ENCODE measurements around the gene LOX. TPM values are rescaled to one million over a fixed set of nuclear protein-coding genes. Genes with fewer than 3 reads are reported as not detected.
A peak's percentile ranks its signal among the peaks of the same experiment; 100 is the strongest.

LOX gene
- total and polyA plus RNA-seq, 9 of the 15 experiments (the other 6 are each of a cell fraction or from before 2014, with no cell fraction given), result 0.06 to 0.09 TPM; not detected in 7

GRCh38 chr5:122076050-122076461 lies 2.0 kb downstream of the LOX start:
- Histone ChIP-seq H3K9ac (ENCODE audit: insufficient read depth in 1 of 2, low read depth in 2 of 2, low read length in 2 of 2) (no peak overlapping the region), H3K27me3 (ENCODE audit: control insufficient read depth in 2 of 2, insufficient read depth in 2 of 2, low read length in 2 of 2) (no peaks in the 10 kb centered on the region), H3K36me3 (ENCODE audit: control insufficient read depth, insufficient read depth, low read length) (no peaks in the 10 kb centered on the region), H3K9me3 (replicated peaks; ENCODE audit: control insufficient read depth, insufficient read depth, low read depth, low read length) (no peaks in the 10 kb centered on the region), H3K79me2 (ENCODE audit: control insufficient read depth, insufficient read depth, low read length) (no peaks in the 10 kb centered on the region), H3K4me3 (no peak overlapping the region), H2AFZ (ENCODE audit: low read depth, low read length) (no peak overlapping the region), H3K4me1 (replicated peaks in 1 of 2; ENCODE audit: control insufficient read depth in 2 of 2, insufficient read depth in 2 of 2, low read length in 2 of 2) (no peaks in the 10 kb centered on the region), H3K27ac (ENCODE audit: extremely low read depth, low read depth, low read length) (no peak overlapping the region), H4K20me1 (replicated peaks; ENCODE audit: control insufficient read depth, insufficient read depth, low read length) (no peaks in the 10 kb centered on the region), H3K4me2 (ENCODE audit: insufficient read depth, low read length) (no peak overlapping the region), H3K9me1 (ENCODE audit: control insufficient read depth, insufficient read depth, low read length) (no peaks in the 10 kb centered on the region)
- no TSS peak for BruUV-seq (replicated peaks)
- 11% methylated on average over 2 of the region's 2 CpGs for WGBS (ENCODE audit: insufficient coverage, low coverage, missing lambda C conversion rate)
- DNase-seq (ENCODE audit: extremely low read depth in 1 of 4, low spot score in 3 of 4), result no peak
- ChIA-PET CTCF (ENCODE audit: low intra/inter-chr PET ratio) (no interaction called here), POLR2A (no interaction called here)
- in situ Hi-C loops (cut with MboI), result no loop called here
- intact Hi-C loops (cut with micrococcal nuclease), result no loop called here
- TF ChIP-seq ZNF583 (CRISPR knock-in tag; IDR thresholded peaks at IDR 0.05), result no peak
- no peak for TF ChIP-seq HNRNPL (IDR thresholded peaks at IDR 0.05; ENCODE audit: low read depth, low read length)
- TF ChIP-seq GATAD2A (IDR thresholded peaks at IDR 0.05), result no peak
- no peak for TF ChIP-seq TCFL5 (CRISPR knock-in tag; conservative IDR thresholded peaks at IDR 0.05)
- TF ChIP-seq NFXL1 (CRISPR knock-in tag; IDR thresholded peaks at IDR 0.05), result no peak
- no peak for TF ChIP-seq BRD9 (IDR thresholded peaks at IDR 0.05; ENCODE audit: low read depth, partially characterized antibody)
- TF ChIP-seq ERF (CRISPR knock-in tag; IDR thresholded peaks at IDR 0.05), result no peak
- no peak for FAIRE-seq
- no peak for ATAC-seq

DNA sequence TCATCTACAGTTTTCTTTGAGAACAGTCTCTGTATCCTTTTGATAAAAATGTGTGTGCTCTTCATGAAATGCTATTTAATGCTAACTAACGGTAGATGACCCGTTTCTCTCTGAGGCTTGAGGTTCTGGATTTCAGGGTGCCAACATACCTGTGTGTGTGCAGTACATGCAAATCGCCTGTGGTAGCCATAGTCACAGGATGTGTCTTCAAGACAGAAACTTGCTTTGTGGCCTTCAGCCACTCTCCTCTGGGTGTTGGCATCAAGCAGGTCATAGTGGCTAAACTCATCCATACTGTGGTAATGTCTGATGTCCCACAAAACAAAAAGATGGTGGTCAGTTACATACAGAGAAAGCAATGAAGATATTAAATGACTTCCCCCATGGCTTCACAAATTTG lies 4.2 kb downstream of the LOX start:
- Histone ChIP-seq H3K4me2 (ENCODE audit: insufficient read depth, low read length) (no peak overlapping the region), H3K9ac (ENCODE audit: insufficient read depth in 1 of 2, low read depth in 2 of 2, low read length in 2 of 2) (no peak overlapping the region), H3K36me3 (ENCODE audit: control insufficient read depth, insufficient read depth, low read length) (no peaks in the 10 kb centered on the region), H3K4me3 (no peak overlapping the region), H3K27me3 (ENCODE audit: control insufficient read depth in 2 of 2, insufficient read depth in 2 of 2, low read length in 2 of 2) (no peaks in the 10 kb centered on the region), H4K20me1 (replicated peaks; ENCODE audit: control insufficient read depth, insufficient read depth, low read length) (no peaks in the 10 kb centered on the region), H3K27ac (ENCODE audit: extremely low read depth, low read depth, low read length) (no peak overlapping the region), H3K79me2 (ENCODE audit: control insufficient read depth, insufficient read depth, low read length) (no peaks in the 10 kb centered on the region), H3K4me1 (replicated peaks in 1 of 2; ENCODE audit: control insufficient read depth in 2 of 2, insufficient read depth in 2 of 2, low read length in 2 of 2) (no peaks in the 10 kb centered on the region), H3K9me1 (ENCODE audit: control insufficient read depth, insufficient read depth, low read length) (no peaks in the 10 kb centered on the region), H2AFZ (ENCODE audit: low read depth, low read length) (no peak overlapping the region), H3K9me3 (replicated peaks; ENCODE audit: control insufficient read depth, insufficient read depth, low read depth, low read length) (no peaks in the 10 kb centered on the region)
- intact Hi-C loops (cut with micrococcal nuclease) (no loop called here), in situ Hi-C loops (cut with MboI) (no loop called here)
- WGBS (ENCODE audit: insufficient coverage, low coverage, missing lambda C conversion rate), result 0% methylated on average over 3 of the region's 3 CpGs
- POLR2A ChIA-PET, result no interaction called here
- TF ChIP-seq ZNF253 (CRISPR knock-in tag; conservative IDR thresholded peaks at IDR 0.05), result no peak
- no peak for TF ChIP-seq KLF13 (tag; IDR thresholded peaks at IDR 0.05; ENCODE audit: borderline replicate concordance, low read depth)
- TF ChIP-seq RBM25 (IDR thresholded peaks at IDR 0.05; ENCODE audit: low read depth, low read length, severe bottlenecking), result no peak
- no peak for TF ChIP-seq SNIP1 (IDR thresholded peaks at IDR 0.05; ENCODE audit: low read depth)
- TF ChIP-seq ZNF3 (CRISPR knock-in tag; IDR thresholded peaks at IDR 0.05), result no peak
- TF ChIP-seq ZNF668 (CRISPR knock-in tag; IDR thresholded peaks at IDR 0.05), result no peak
- CTCF ChIA-PET (ENCODE audit: low intra/inter-chr PET ratio), result no interaction called here
- ATAC-seq (no peak), FAIRE-seq (peak; percentile 61), DNase-seq (ENCODE audit: extremely low read depth in 1 of 4, low spot score in 3 of 4) (no peak)
- BruUV-seq (replicated peaks), result no TSS peak

Measured in K562 (cell line).